Keratinocyte (primary cell): Measurements from ENCODE around the gene ETNK2. TPM values are rescaled to one million over a fixed set of nuclear protein-coding genes. Genes with fewer than 3 reads are reported as not detected.

Experiments used
- DNase-seq: peaks from one replicate; pipeline ENCODE4 v3.0.0-alpha.2; 2011; ENCODE audit warnings: low read depth, missing footprints, low spot score
- FAIRE-seq: peaks from 2 replicates; lab custom pipeline; 2011; peaks lifted over from hg19 to GRCh38; lab: Jason Lieb, UNC
- H2AFZ ChIP-seq: 2 replicates; pipeline ENCODE4 v1.6.0; 2012; ENCODE audit warnings: low read length, control low read depth, inconsistent platforms; ENCODE audit not compliant: control insufficient read depth
- H3K27ac ChIP-seq: 2 replicates; pipeline ENCODE4 v1.5.1; 2011; ENCODE audit warnings: low read length; ENCODE audit not compliant: control insufficient read depth, insufficient read depth
- H3K27me3 ChIP-seq: 3 replicates; pipeline ENCODE4 v1.6.0; 2011; ENCODE audit warnings: low read length; ENCODE audit not compliant: control insufficient read depth, insufficient read depth; ENCODE audit errors: extremely low read depth
- H3K36me3 ChIP-seq, 2 experiments: 2 replicates in 1 of 2; 3 replicates in 1 of 2; pipeline ENCODE4 v1.5.1; 2011; ENCODE audit warnings: low read length in 2 of 2, mild to moderate bottlenecking in 1 of 2; ENCODE audit not compliant: control insufficient read depth in 2 of 2, insufficient read depth in 2 of 2; ENCODE audit errors: extremely low read depth in 1 of 2
- H3K4me1 ChIP-seq: 3 replicates; pipeline ENCODE4 v1.5.1; 2011; ENCODE audit warnings: low read length; ENCODE audit not compliant: control insufficient read depth, insufficient read depth; ENCODE audit errors: extremely low read depth
- H3K4me2 ChIP-seq: 3 replicates; pipeline ENCODE4 v1.6.0; 2011; ENCODE audit warnings: low read depth, low read length; ENCODE audit not compliant: control insufficient read depth, insufficient read depth; ENCODE audit errors: extremely low read depth
- H3K4me3 ChIP-seq, 3 experiments: fragments of 200-600 bp in 1 of 3; sonication (generic) in 1 of 3; 2 replicates in 2 of 3; 3 replicates in 1 of 3; pipeline ENCODE4 v1.5.1; 2011 to 2016; ENCODE audit warnings: low read length in 3 of 3, mild to moderate bottlenecking in 3 of 3, control low read depth in 2 of 3, inconsistent platforms in 1 of 3, low read depth in 1 of 3, mixed read lengths in 1 of 3, mixed run types in 1 of 3, moderate library complexity in 1 of 3; ENCODE audit not compliant: control insufficient read depth in 2 of 3, insufficient read depth in 2 of 3; ENCODE audit errors: extremely low read depth in 1 of 3
- H3K79me2 ChIP-seq: 2 replicates; pipeline ENCODE4 v1.6.0; 2012; ENCODE audit warnings: low read length; ENCODE audit not compliant: control insufficient read depth, insufficient read depth
- H3K9ac ChIP-seq: 3 replicates; pipeline ENCODE4 v1.6.0; 2011; ENCODE audit warnings: low read length; ENCODE audit not compliant: control insufficient read depth, insufficient read depth; ENCODE audit errors: extremely low read depth
- H3K9me1 ChIP-seq: 3 replicates; pipeline ENCODE4 v1.6.0; 2011; ENCODE audit warnings: low read length; ENCODE audit not compliant: control insufficient read depth, insufficient read depth; ENCODE audit errors: extremely low read depth
- H3K9me3 ChIP-seq: 2 replicates; pipeline ENCODE4 v1.5.1; 2012; ENCODE audit warnings: low read depth, low read length; ENCODE audit not compliant: control insufficient read depth
- H4K20me1 ChIP-seq: 3 replicates; pipeline ENCODE4 v1.6.0; 2011; ENCODE audit warnings: low read length; ENCODE audit not compliant: control insufficient read depth, insufficient read depth; ENCODE audit errors: extremely low read depth
- EZH2 ChIP-seq: IDR thresholded peaks from one replicate; pipeline ENCODE4 v1.6.1; 2012; ENCODE audit warnings: inconsistent platforms, mild to moderate bottlenecking, low read length, moderate library complexity
- dilution Hi-C: fragments of 300-500 bp; cut with MboI; formaldehyde crosslinking; loops from one replicate; pipeline ENCODE4 v1.7.0; 2020; ENCODE audit warnings: low sequenced_read_pairs; ENCODE audit not compliant: extremely low pct_ligation_motif_present
- polyA plus RNA-seq, 5 experiments: library from polyadenylated mRNA; depleted of rRNA in 3 of 5; stranded (reverse) in 3 of 5; stranded (forward) in 1 of 5; unstranded in 1 of 5; fragments of >200 nt; gene quantifications; 1 replicate in 1 of 5; 2 replicates in 3 of 5; 3 replicates in 1 of 5; pipeline versions ENCODE4 v1.2.1 to v1.2.3, GENCODE V29; 2011 to 2012; ENCODE audit warnings: missing spikeins in 2 of 5, low read depth in 1 of 5, low replicate concordance in 1 of 5
- TF ChIP-seq, protein P1 (sequence below), 3 experiments: IDR thresholded peaks in 1 of 3; conservative IDR thresholded peaks in 1 of 3; optimal IDR thresholded peaks in 1 of 3; 2 replicates in 2 of 3; 3 replicates in 1 of 3; pipeline versions ENCODE3 to v1.5.1; 2011; ENCODE audit warnings: low read length in 3 of 3, mild to moderate bottlenecking in 3 of 3, moderate library complexity in 2 of 3, control low read depth in 1 of 3, inconsistent platforms in 1 of 3; ENCODE audit not compliant: insufficient read depth in 2 of 3; ENCODE audit errors: extremely low read depth in 1 of 3

ETNK2 gene
- polyA plus RNA-seq, 1 donor (not counting 4 experiments of a cell fraction or from before 2014, with no cell fraction given), result 18.4 TPM

DNA sequence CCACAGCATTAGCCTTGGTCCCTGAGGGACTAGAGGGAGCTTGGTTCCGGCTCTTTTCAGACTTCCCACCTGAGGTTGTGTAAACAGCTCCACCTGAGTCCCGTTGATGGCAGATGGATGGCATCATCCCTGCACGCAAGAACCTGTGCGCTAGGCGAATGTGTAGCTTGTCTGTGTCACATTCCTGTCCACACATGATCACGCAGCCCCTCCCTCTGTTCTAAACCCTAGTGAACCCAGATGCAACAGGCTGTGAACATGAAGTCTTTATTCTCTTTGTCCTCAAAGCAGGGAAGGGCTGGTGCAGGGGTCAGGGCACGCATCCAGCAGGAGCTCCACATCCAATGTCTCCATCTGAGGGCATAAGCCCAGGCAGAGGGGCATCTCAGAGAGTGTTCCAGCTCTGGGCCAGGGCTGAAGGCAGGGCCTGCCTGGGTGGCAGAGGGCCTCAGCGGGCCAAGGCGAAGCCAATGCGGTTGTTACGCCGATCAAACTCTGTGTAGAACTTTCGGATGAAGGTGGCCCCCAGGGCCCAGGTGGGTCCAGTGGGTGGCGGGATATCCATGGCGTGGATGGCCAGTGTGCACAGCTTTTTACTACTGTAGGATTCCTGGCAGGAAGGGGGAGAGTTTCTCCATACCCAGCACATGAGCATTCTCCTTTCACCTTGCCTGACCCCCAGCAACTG is 2.9 kb upstream of the ETNK2 start:
- Histone ChIP-seq H4K20me1 (no peaks in the 10 kb centered on the region), H2AFZ (no peak overlapping the region), H3K9me3 (no peaks in the 10 kb centered on the region), H3K36me3 (no peaks in the 10 kb centered on the region), H3K4me3 (no peak overlapping the region), H3K27me3 (no peaks in the 10 kb centered on the region), H3K4me1 (peaks cover 32% of the 10 kb centered on the region), H3K9me1 (no peaks in the 10 kb centered on the region), H3K27ac (peak overlapping the region; percentile 22), H3K4me2 (peak overlapping the region; percentile 22), H3K79me2 (no peaks in the 10 kb centered on the region), H3K9ac (no peak overlapping the region)
- FAIRE-seq, result peak; percentile 99
- peak; percentile 69 for DNase-seq
- TF ChIP-seq, protein P1, sequence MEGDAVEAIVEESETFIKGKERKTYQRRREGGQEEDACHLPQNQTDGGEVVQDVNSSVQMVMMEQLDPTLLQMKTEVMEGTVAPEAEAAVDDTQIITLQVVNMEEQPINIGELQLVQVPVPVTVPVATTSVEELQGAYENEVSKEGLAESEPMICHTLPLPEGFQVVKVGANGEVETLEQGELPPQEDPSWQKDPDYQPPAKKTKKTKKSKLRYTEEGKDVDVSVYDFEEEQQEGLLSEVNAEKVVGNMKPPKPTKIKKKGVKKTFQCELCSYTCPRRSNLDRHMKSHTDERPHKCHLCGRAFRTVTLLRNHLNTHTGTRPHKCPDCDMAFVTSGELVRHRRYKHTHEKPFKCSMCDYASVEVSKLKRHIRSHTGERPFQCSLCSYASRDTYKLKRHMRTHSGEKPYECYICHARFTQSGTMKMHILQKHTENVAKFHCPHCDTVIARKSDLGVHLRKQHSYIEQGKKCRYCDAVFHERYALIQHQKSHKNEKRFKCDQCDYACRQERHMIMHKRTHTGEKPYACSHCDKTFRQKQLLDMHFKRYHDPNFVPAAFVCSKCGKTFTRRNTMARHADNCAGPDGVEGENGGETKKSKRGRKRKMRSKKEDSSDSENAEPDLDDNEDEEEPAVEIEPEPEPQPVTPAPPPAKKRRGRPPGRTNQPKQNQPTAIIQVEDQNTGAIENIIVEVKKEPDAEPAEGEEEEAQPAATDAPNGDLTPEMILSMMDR (optimal IDR thresholded peaks at IDR 0.05 in 1 of 3, IDR thresholded peaks at IDR 0.05 in 1 of 3, conservative IDR thresholded peaks at IDR 0.05 in 1 of 3; ENCODE audit: extremely low read depth in 1 of 3, insufficient read depth in 2 of 3, low read length in 3 of 3), result no peak
- TF ChIP-seq EZH2, result no peak
- dilution Hi-C loops, result no loop called here

DNA sequence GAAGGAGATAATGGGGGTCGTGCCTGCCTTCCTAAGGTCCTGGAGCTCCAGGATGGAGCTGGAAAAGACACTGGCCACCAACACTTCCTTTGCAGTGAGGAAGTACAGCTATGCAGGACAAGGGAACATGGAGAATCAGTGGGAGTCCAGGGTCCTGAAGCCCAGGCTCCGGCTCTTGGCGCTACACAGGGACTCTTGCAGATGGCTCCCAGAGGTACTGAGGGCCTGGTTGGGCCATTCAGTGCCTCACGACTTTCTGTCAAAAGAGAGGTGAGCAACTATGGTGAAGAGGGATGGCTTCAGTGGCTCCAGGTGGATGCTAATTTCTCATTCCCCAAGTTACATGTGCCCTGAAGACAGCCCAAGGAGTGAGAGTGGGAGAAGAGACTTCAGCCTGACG is 1.8 kb upstream of the ETNK2 start:
- Histone ChIP-seq H3K4me3 (no peak overlapping the region), H3K36me3 (no peaks in the 10 kb centered on the region), H3K9me1 (no peaks in the 10 kb centered on the region), H3K4me2 (peak overlapping the region; percentile 22), H3K9me3 (no peaks in the 10 kb centered on the region), H3K79me2 (no peaks in the 10 kb centered on the region), H4K20me1 (no peaks in the 10 kb centered on the region), H3K27ac (no peak overlapping the region), H3K4me1 (peaks cover 32% of the 10 kb centered on the region), H3K27me3 (no peaks in the 10 kb centered on the region), H2AFZ (no peak overlapping the region), H3K9ac (no peak overlapping the region)
- DNase-seq, result no peak
- TF ChIP-seq EZH2, result no peak
- TF ChIP-seq, protein P1 (optimal IDR thresholded peaks at IDR 0.05 in 1 of 3, IDR thresholded peaks at IDR 0.05 in 1 of 3, conservative IDR thresholded peaks at IDR 0.05 in 1 of 3; ENCODE audit: extremely low read depth in 1 of 3, insufficient read depth in 2 of 3, low read length in 3 of 3), result no peak
- dilution Hi-C loops, result no loop called here
- no peak for FAIRE-seq
